ENCODE data around the gene NOS3. TPM values are rescaled to one million over a fixed set of nuclear protein-coding genes. Genes with fewer than 3 reads are reported as not detected.

Gene NOS3
- polyA plus RNA-seq, 1 donor from 2014 or later: not detected

- TF ChIP-seq MXI1 (conservative IDR thresholded peaks at IDR 0.05; ENCODE audit: poor library complexity, severe bottlenecking) (peak; percentile 29), SMC3 (conservative IDR thresholded peaks at IDR 0.05; ENCODE audit: poor library complexity) (no peak)
- Histone ChIP-seq H3K27me3 (ENCODE audit: insufficient read depth, low read depth, low read length) (peaks cover 7% of the 10 kb centered on the region), H3F3A (ENCODE audit: insufficient read depth, low read length, poor library complexity, severe bottlenecking) (peaks cover 6% of the 10 kb centered on the region), H4K20me1 (ENCODE audit: insufficient read depth) (no peaks in the 10 kb centered on the region), H3K79me2 (replicated peaks; ENCODE audit: insufficient read depth, low read length) (no peaks in the 10 kb centered on the region), H3K9me2 (ENCODE audit: insufficient read depth, low read length) (no peaks in the 10 kb centered on the region), H3K9ac (ENCODE audit: low read length) (no peak overlapping the region), H2AFZ (ENCODE audit: low read depth, low read length) (no peak overlapping the region), H3K27ac (ENCODE audit: low read length) (no peak overlapping the region), H3K36me3 (ENCODE audit: insufficient read depth, low read length) (no peaks in the 10 kb centered on the region), H3K9me3 (ENCODE audit: low read length) (no peaks in the 10 kb centered on the region), H3K4me3 (ENCODE audit: low read length) (no peak overlapping the region), H3K4me2 (ENCODE audit: low read length) (no peak overlapping the region)
Measured at GRCh38 chr7:151062399-151063211, 71.8 kb downstream of the NOS3 start.

- no peaks in the 10 kb centered on the region for H4K20me1 ChIP-seq (ENCODE audit: insufficient read depth)
- peaks cover 6% of the 10 kb centered on the region for H3F3A ChIP-seq (ENCODE audit: insufficient read depth, low read length, poor library complexity, severe bottlenecking)
- H3K9me3 ChIP-seq (ENCODE audit: low read length): no peaks in the 10 kb centered on the region
- H3K27me3 ChIP-seq (ENCODE audit: insufficient read depth, low read depth, low read length): peaks cover 7% of the 10 kb centered on the region
- no peak overlapping the region for H3K9ac ChIP-seq (ENCODE audit: low read length)
- no peaks in the 10 kb centered on the region for H3K9me2 ChIP-seq (ENCODE audit: insufficient read depth, low read length)
- no peaks in the 10 kb centered on the region for H3K79me2 ChIP-seq (replicated peaks; ENCODE audit: insufficient read depth, low read length)
- H3K4me3 ChIP-seq (ENCODE audit: low read length): no peak overlapping the region
- no peak overlapping the region for H3K4me2 ChIP-seq (ENCODE audit: low read length)
- H3K27ac ChIP-seq (ENCODE audit: low read length): no peak overlapping the region
- TF ChIP-seq, protein P1, sequence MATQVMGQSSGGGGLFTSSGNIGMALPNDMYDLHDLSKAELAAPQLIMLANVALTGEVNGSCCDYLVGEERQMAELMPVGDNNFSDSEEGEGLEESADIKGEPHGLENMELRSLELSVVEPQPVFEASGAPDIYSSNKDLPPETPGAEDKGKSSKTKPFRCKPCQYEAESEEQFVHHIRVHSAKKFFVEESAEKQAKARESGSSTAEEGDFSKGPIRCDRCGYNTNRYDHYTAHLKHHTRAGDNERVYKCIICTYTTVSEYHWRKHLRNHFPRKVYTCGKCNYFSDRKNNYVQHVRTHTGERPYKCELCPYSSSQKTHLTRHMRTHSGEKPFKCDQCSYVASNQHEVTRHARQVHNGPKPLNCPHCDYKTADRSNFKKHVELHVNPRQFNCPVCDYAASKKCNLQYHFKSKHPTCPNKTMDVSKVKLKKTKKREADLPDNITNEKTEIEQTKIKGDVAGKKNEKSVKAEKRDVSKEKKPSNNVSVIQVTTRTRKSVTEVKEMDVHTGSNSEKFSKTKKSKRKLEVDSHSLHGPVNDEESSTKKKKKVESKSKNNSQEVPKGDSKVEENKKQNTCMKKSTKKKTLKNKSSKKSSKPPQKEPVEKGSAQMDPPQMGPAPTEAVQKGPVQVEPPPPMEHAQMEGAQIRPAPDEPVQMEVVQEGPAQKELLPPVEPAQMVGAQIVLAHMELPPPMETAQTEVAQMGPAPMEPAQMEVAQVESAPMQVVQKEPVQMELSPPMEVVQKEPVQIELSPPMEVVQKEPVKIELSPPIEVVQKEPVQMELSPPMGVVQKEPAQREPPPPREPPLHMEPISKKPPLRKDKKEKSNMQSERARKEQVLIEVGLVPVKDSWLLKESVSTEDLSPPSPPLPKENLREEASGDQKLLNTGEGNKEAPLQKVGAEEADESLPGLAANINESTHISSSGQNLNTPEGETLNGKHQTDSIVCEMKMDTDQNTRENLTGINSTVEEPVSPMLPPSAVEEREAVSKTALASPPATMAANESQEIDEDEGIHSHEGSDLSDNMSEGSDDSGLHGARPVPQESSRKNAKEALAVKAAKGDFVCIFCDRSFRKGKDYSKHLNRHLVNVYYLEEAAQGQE (IDR thresholded peaks at IDR 0.05; ENCODE audit: borderline replicate concordance): no peak
- TF ChIP-seq, protein P2, sequence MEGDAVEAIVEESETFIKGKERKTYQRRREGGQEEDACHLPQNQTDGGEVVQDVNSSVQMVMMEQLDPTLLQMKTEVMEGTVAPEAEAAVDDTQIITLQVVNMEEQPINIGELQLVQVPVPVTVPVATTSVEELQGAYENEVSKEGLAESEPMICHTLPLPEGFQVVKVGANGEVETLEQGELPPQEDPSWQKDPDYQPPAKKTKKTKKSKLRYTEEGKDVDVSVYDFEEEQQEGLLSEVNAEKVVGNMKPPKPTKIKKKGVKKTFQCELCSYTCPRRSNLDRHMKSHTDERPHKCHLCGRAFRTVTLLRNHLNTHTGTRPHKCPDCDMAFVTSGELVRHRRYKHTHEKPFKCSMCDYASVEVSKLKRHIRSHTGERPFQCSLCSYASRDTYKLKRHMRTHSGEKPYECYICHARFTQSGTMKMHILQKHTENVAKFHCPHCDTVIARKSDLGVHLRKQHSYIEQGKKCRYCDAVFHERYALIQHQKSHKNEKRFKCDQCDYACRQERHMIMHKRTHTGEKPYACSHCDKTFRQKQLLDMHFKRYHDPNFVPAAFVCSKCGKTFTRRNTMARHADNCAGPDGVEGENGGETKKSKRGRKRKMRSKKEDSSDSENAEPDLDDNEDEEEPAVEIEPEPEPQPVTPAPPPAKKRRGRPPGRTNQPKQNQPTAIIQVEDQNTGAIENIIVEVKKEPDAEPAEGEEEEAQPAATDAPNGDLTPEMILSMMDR (IDR thresholded peaks at IDR 0.05; ENCODE audit: poor library complexity, severe bottlenecking): no peak
- TF ChIP-seq RAD21 (conservative IDR thresholded peaks at IDR 0.05): no peak
- no peaks in the 10 kb centered on the region for H3K36me3 ChIP-seq (ENCODE audit: insufficient read depth, low read length)
- H2AFZ ChIP-seq (ENCODE audit: low read depth, low read length): no peak overlapping the region
Measured at GRCh38 chr7:151063212-151063561, 72.4 kb downstream of the NOS3 start.

Other genes starting within 250 kb of the NOS3 start
- gene TMEM176B, start 190.7 kb upstream of the NOS3 start, polyA plus RNA-seq: 1.9 and 3.0 TPM in 2 replicates
- not detected in 2 replicates for gene TMEM176A, start 190.2 kb upstream of the NOS3 start, polyA plus RNA-seq
- gene AOC1, start 138.5 kb upstream of the NOS3 start, polyA plus RNA-seq: not detected in 2 replicates
- gene KCNH2, start 12.7 kb upstream of the NOS3 start, polyA plus RNA-seq: 24.4 and 35.5 TPM in 2 replicates
- 1.2 and 1.4 TPM in 2 replicates for gene ATG9B, start 33.5 kb downstream of the NOS3 start, polyA plus RNA-seq
- 34.4 and 40.5 TPM in 2 replicates for gene ABCB8, start 37.4 kb downstream of the NOS3 start, polyA plus RNA-seq
- gene ASIC3, start 57.5 kb downstream of the NOS3 start, polyA plus RNA-seq: 3.3 and 4.4 TPM in 2 replicates
- 82.2 and 88.3 TPM in 2 replicates for gene CDK5, start 66.9 kb downstream of the NOS3 start, polyA plus RNA-seq
- 2.4 and 4.8 TPM in 2 replicates for gene SLC4A2, start 68.6 kb downstream of the NOS3 start, polyA plus RNA-seq
- 147 and 182 TPM in 2 replicates for gene FASTK, start 89.8 kb downstream of the NOS3 start, polyA plus RNA-seq
- 35.2 and 43.9 TPM in 2 replicates for gene TMUB1, start 92.5 kb downstream of the NOS3 start, polyA plus RNA-seq
- gene AGAP3, start 95.5 kb downstream of the NOS3 start, polyA plus RNA-seq: 92.9 and 117 TPM in 2 replicates
- gene GBX1, start 176.7 kb downstream of the NOS3 start, polyA plus RNA-seq: not detected in 2 replicates
- gene ASB10, start 196.2 kb downstream of the NOS3 start, polyA plus RNA-seq: not detected in 2 replicates
- not detected in 2 replicates for gene H2BK1, start 219.5 kb downstream of the NOS3 start, polyA plus RNA-seq
- gene ABCF2, start 236.2 kb downstream of the NOS3 start, polyA plus RNA-seq: 32.7 and 45.8 TPM in 2 replicates
- 22.1 and 22.5 TPM in 2 replicates for gene CHPF2, start 241.5 kb downstream of the NOS3 start, polyA plus RNA-seq